ENCODE measurements around the gene P2RY4.

DNA sequence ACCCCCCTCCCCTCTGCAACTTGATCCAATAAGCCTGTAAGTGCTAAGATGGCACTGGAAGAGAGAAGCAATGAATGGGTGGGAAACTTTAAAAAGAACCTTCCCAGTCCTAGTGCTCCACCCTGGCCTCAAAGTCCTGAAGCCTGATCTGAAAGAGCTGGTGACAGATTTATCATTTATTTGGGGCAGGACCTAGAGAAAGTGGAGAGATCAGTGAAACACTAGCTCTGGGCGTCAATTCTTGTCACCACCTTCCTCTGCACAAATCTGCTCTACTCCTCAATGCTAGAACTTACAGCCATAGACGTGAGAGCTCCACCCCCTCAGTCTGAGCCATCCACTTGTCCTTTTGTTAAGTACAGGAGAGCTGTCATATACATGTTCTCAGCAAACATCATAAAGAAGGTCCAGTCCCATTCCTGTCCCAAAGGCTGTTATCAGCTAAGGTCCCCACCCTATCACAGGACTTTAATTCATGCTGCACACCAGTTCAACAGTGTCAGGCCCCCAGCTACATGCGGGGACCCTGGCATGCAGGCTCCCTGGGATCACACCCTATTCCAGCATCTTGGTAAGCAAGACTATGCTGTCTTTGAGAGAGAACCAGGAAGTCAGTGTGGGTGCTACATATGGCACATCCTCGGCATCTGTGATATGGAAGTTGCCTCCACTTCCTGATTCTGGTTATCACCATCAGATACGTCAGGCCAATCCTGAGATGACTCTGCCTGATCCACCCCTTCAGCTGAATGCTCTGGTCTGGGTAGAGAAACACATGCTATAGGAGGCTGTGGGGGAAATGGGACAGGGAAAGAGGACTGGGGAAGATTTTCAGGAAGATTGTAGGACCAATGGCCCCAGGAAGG is 2.3 kb downstream of the P2RY4 start:
- TF ChIP-seq NFIC (IDR thresholded peaks at IDR 0.05; ENCODE audit: borderline replicate concordance) (no peak), JUND (IDR thresholded peaks at IDR 0.05) (no peak), TCF12 (IDR thresholded peaks at IDR 0.05) (no peak), YY1 (IDR thresholded peaks at IDR 0.05; ENCODE audit: low read depth) (no peak), RAD21 (IDR thresholded peaks at IDR 0.05; ENCODE audit: low read length) (no peak), TAF1 (IDR thresholded peaks at IDR 0.05; ENCODE audit: borderline replicate concordance, low read depth, low read length) (no peak), NRF1 (IDR thresholded peaks at IDR 0.05; ENCODE audit: low read depth, low read length) (no peak), TEAD4 (IDR thresholded peaks at IDR 0.05; ENCODE audit: borderline replicate concordance, insufficient read depth) (no peak), POLR2AphosphoS5 (IDR thresholded peaks at IDR 0.05; ENCODE audit: low read depth, low read length) (no peak), EZH2phosphoT487 (IDR thresholded peaks at IDR 0.05; ENCODE audit: borderline replicate concordance, low read depth) (no peak)
- TF ChIP-seq, protein P1, sequence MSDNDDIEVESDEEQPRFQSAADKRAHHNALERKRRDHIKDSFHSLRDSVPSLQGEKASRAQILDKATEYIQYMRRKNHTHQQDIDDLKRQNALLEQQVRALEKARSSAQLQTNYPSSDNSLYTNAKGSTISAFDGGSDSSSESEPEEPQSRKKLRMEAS (IDR thresholded peaks at IDR 0.05; ENCODE audit: low read depth): no peak
- TF ChIP-seq, protein P2, sequence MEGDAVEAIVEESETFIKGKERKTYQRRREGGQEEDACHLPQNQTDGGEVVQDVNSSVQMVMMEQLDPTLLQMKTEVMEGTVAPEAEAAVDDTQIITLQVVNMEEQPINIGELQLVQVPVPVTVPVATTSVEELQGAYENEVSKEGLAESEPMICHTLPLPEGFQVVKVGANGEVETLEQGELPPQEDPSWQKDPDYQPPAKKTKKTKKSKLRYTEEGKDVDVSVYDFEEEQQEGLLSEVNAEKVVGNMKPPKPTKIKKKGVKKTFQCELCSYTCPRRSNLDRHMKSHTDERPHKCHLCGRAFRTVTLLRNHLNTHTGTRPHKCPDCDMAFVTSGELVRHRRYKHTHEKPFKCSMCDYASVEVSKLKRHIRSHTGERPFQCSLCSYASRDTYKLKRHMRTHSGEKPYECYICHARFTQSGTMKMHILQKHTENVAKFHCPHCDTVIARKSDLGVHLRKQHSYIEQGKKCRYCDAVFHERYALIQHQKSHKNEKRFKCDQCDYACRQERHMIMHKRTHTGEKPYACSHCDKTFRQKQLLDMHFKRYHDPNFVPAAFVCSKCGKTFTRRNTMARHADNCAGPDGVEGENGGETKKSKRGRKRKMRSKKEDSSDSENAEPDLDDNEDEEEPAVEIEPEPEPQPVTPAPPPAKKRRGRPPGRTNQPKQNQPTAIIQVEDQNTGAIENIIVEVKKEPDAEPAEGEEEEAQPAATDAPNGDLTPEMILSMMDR (IDR thresholded peaks at IDR 0.05): no peak
- TF ChIP-seq, protein P3, sequence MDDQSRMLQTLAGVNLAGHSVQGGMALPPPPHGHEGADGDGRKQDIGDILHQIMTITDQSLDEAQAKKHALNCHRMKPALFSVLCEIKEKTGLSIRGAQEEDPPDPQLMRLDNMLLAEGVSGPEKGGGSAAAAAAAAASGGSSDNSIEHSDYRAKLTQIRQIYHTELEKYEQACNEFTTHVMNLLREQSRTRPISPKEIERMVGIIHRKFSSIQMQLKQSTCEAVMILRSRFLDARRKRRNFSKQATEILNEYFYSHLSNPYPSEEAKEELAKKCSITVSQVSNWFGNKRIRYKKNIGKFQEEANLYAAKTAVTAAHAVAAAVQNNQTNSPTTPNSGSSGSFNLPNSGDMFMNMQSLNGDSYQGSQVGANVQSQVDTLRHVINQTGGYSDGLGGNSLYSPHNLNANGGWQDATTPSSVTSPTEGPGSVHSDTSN (IDR thresholded peaks at IDR 0.05): no peak

Measured in SK-N-SH (cell line).